Neural cell (in vitro differentiated cells): ENCODE results near the gene GPR18.

Source experiments
- POLR2AphosphoS5 ChIP-seq: IDR thresholded peaks from 2 replicates; pipeline ENCODE4 v1.6.1; 2012
- TF ChIP-seq, protein P1 (sequence below): fragments of 450-650 bp; IDR thresholded peaks from 2 replicates; pipeline ENCODE4 v1.5.1; 2014; ENCODE audit warnings: antibody characterized with exemption, mild to moderate bottlenecking, moderate library complexity; ENCODE audit not compliant: poor library complexity, severe bottlenecking

DNA sequence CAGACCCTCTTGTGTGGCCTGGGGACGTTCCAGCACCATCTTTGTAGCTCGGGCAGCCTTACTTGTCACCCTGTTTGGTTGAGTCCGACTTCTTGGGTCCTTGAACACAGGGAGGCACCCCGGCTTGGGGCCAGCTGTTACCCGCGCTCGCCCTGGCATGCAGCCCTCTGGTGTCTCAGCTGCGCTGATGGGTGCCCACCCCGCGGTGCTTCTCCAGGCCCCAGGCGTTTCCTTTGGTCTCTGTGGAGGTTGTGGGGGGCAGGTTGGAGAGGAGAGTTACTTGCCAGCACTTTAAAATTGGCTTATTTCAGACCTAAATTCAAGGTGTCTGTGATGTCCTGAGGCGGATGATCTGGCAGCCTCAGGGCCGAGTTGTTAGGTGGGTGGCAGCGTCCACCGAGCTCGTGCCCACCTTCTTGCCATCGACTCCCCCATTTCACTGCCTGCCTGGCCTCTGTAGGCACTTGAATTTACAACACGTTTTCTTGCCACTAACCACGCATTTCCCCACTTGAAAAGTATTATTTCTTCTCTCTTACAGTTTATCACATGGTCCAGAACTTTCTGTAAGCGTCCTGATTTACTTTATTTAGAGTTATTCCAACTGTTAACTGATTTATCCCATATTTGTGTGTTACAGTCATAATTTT is 40.6 kb downstream of the GPR18 start:
- TF ChIP-seq, protein P1, sequence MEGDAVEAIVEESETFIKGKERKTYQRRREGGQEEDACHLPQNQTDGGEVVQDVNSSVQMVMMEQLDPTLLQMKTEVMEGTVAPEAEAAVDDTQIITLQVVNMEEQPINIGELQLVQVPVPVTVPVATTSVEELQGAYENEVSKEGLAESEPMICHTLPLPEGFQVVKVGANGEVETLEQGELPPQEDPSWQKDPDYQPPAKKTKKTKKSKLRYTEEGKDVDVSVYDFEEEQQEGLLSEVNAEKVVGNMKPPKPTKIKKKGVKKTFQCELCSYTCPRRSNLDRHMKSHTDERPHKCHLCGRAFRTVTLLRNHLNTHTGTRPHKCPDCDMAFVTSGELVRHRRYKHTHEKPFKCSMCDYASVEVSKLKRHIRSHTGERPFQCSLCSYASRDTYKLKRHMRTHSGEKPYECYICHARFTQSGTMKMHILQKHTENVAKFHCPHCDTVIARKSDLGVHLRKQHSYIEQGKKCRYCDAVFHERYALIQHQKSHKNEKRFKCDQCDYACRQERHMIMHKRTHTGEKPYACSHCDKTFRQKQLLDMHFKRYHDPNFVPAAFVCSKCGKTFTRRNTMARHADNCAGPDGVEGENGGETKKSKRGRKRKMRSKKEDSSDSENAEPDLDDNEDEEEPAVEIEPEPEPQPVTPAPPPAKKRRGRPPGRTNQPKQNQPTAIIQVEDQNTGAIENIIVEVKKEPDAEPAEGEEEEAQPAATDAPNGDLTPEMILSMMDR: no peak
- TF ChIP-seq POLR2AphosphoS5: no peak
